Measurements from ENCODE around the gene SEPTIN12.

DNA sequence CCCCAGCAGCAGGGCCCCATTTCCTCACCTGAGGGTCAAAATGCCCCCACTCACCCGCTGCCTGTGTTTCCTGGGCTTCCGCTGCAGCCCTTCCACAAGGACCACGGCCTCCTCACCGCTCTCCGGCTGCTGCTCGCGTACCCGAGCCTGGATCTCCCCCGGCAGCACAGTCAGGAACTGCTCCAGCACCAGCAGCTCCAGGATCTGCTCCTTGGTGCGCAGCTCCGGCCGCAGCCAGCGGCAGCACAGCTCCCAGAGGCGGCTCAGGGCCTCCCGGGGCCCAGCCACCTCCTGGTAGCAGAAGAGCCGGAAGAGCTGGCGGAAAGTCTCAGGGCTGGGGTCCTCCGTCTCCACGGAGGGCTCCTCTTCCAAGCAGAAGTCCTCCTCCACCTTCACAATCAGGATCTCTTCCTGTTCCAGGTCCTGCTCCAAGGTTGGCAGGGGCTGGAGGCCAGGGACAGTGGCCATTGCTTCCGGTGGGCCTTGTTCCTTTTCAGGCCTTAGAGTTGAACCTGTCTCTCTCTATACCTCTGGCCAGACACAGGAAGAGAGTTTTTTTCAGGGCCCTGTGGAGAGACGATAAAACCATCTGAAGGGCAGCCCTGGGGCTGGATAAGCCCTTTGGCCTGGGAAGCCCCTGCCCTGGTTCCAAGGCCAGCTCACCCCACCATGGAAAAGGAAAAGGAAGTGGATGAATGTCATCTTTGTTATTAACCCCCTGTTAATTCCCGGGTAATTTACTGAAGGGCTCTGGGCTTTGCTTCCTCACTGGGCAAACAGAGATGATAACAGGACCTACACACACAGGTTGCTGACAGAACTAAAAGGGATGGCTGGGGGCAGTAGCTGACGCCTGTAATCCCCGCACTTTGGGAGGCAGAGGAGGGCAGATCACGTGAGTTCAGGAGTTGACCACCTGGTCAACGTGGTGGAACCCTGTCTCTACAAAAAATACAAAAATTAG lies 22.4 kb downstream of the SEPTIN12 start:
- TF ChIP-seq, protein P1, sequence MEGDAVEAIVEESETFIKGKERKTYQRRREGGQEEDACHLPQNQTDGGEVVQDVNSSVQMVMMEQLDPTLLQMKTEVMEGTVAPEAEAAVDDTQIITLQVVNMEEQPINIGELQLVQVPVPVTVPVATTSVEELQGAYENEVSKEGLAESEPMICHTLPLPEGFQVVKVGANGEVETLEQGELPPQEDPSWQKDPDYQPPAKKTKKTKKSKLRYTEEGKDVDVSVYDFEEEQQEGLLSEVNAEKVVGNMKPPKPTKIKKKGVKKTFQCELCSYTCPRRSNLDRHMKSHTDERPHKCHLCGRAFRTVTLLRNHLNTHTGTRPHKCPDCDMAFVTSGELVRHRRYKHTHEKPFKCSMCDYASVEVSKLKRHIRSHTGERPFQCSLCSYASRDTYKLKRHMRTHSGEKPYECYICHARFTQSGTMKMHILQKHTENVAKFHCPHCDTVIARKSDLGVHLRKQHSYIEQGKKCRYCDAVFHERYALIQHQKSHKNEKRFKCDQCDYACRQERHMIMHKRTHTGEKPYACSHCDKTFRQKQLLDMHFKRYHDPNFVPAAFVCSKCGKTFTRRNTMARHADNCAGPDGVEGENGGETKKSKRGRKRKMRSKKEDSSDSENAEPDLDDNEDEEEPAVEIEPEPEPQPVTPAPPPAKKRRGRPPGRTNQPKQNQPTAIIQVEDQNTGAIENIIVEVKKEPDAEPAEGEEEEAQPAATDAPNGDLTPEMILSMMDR (IDR thresholded peaks at IDR 0.05; ENCODE audit: borderline replicate concordance, extremely low read depth, low read length, poor library complexity, severe bottlenecking): no peak
- TF ChIP-seq EZH2 (IDR thresholded peaks at IDR 0.05; ENCODE audit: borderline replicate concordance, low read depth, low read length, severe bottlenecking): no peak
